ENCODE data around the gene WWOX. TPM values are rescaled to one million over a fixed set of nuclear protein-coding genes. Genes with fewer than 3 reads are reported as not detected.

WWOX gene
- total and polyA plus RNA-seq, 10 donors = 5.9 to 90.3 (median 26.4) TPM

GRCh38 chr16:79076047-79076767 is 976.8 kb downstream of the WWOX start:
- H3K9me3 ChIP-seq = no peaks in the 10 kb centered on the region
- DNase-seq = no peak
- H3K36me3 ChIP-seq = no peaks in the 10 kb centered on the region
- no peak for TF ChIP-seq POLR2A (IDR thresholded peaks at IDR 0.05)
- no peak for TF ChIP-seq POLR2AphosphoS5 (IDR thresholded peaks at IDR 0.05)
- no peak for TF ChIP-seq CTCF (IDR thresholded peaks at IDR 0.05 in 8 of 11, conservative IDR thresholded peaks at IDR 0.05 in 3 of 11)
- H3K4me1 ChIP-seq = peaks cover 0 to 5% (median 0%) of the 10 kb centered on the region in 6 donors
- intact Hi-C loops (cut with DNase I; ENCODE audit: low total_unique reads) = no loop called here
- no peak overlapping the region for H3K27ac ChIP-seq
- H3K4me3 ChIP-seq = no peak overlapping the region
- 88 to 91% (median 90%) methylated on average over 12 of the region's 12 CpGs for WGBS, 5 donors
- no peaks in the 10 kb centered on the region for H3K27me3 ChIP-seq (replicated peaks in 1 of 7)

- DNase-seq = no peak
- Histone ChIP-seq H3K4me1 (peaks cover 0 to 5% (median 0%) of the 10 kb centered on the region in 6 donors), H3K9me3 (no peaks in the 10 kb centered on the region), H3K27ac (no peak overlapping the region), H3K27me3 (replicated peaks in 1 of 7) (no peaks in the 10 kb centered on the region), H3K36me3 (no peaks in the 10 kb centered on the region), H3K4me3 (no peak overlapping the region)
- TF ChIP-seq POLR2A (IDR thresholded peaks at IDR 0.05) (no peak), POLR2AphosphoS5 (IDR thresholded peaks at IDR 0.05) (no peak), CTCF (IDR thresholded peaks at IDR 0.05 in 8 of 11, conservative IDR thresholded peaks at IDR 0.05 in 3 of 11) (no peak)
- WGBS, 5 donors = 81 to 88% (median 84%) methylated on average over 5 of the region's 5 CpGs
- intact Hi-C loops (cut with DNase I; ENCODE audit: low total_unique reads) = no loop called here
Observed at GRCh38 chr16:79077346-79077745, 977.9 kb downstream of the WWOX start.

- intact Hi-C loops (cut with DNase I; ENCODE audit: low total_unique reads) = no loop called here
- no peak overlapping the region for H3K4me3 ChIP-seq
- H3K4me1 ChIP-seq = peaks cover 0 to 9% (median 0%) of the 10 kb centered on the region in 6 donors
- no peak overlapping the region for H3K27ac ChIP-seq
- H3K9me3 ChIP-seq = no peaks in the 10 kb centered on the region
- H3K36me3 ChIP-seq = no peaks in the 10 kb centered on the region
- no peaks in the 10 kb centered on the region for H3K27me3 ChIP-seq (replicated peaks in 1 of 7)
- 89 to 96% (median 94%) methylated on average over 10 of the region's 10 CpGs for WGBS, 5 donors
- TF ChIP-seq POLR2AphosphoS5 (IDR thresholded peaks at IDR 0.05) (no peak), POLR2A (IDR thresholded peaks at IDR 0.05) (no peak), CTCF (IDR thresholded peaks at IDR 0.05 in 8 of 11, conservative IDR thresholded peaks at IDR 0.05 in 3 of 11) (no peak)
- DNase-seq = no peak
Observed at GRCh38 chr16:79079656-79080420, 980.4 kb downstream of the WWOX start.
